Endothelial cell (in vitro differentiated cells): ENCODE data around the gene PSRC1. TPM values are rescaled to one million over a fixed set of nuclear protein-coding genes. Genes with fewer than 3 reads are reported as not detected.

ENCODE experiments used
- DNase-seq: peaks from one replicate; pipeline ENCODE4 v3.0.0; 2021; ENCODE audit warnings: low spot score
- H3K27ac Mint-ChIP-seq: one replicate; pipeline ENCODE4 v1.8.0; 2021; ENCODE audit warnings: mixed read lengths, inconsistent platforms; ENCODE audit not compliant: unreplicated experiment
- H3K27me3 Mint-ChIP-seq: one replicate; pipeline ENCODE4 v1.8.0; 2021; ENCODE audit warnings: mild to moderate bottlenecking, moderate library complexity, mixed read lengths, inconsistent platforms; ENCODE audit not compliant: unreplicated experiment
- H3K36me3 Mint-ChIP-seq: one replicate; pipeline ENCODE4 v1.8.0; 2021; ENCODE audit warnings: mild to moderate bottlenecking, low read depth, mixed read lengths, inconsistent platforms; ENCODE audit not compliant: unreplicated experiment
- H3K4me1 Mint-ChIP-seq: one replicate; pipeline ENCODE4 v1.8.0; 2021; ENCODE audit warnings: mild to moderate bottlenecking, mixed read lengths, inconsistent platforms; ENCODE audit not compliant: unreplicated experiment
- H3K4me3 Mint-ChIP-seq: one replicate; pipeline ENCODE4 v1.8.0; 2021; ENCODE audit warnings: mild to moderate bottlenecking, mixed read lengths, inconsistent platforms; ENCODE audit not compliant: unreplicated experiment
- H3K9me3 Mint-ChIP-seq: one replicate; pipeline ENCODE4 v1.8.0; 2021; ENCODE audit warnings: mixed read lengths, inconsistent platforms; ENCODE audit not compliant: unreplicated experiment
- total RNA-seq: library from RNA; stranded (reverse); fragmentation: NEBNext Ultra II Directional; extraction: Animal tissue kit (Norgen Biotek cat#: 25700); gene quantifications from one replicate; pipeline ENCODE4 v1.2.1, GENCODE V29; 2021; ENCODE audit not compliant: unreplicated experiment
- TF ChIP-seq, protein P1 (sequence below): fragments of 200-600 bp; sonication (generic); IDR thresholded peaks from one replicate; pipeline ENCODE4 v1.5.0; 2021; ENCODE audit warnings: antibody characterized with exemption; ENCODE audit not compliant: unreplicated experiment

Gene PSRC1
- total RNA-seq, 1 donor from 2014 or later, result 9.7 TPM

DNA sequence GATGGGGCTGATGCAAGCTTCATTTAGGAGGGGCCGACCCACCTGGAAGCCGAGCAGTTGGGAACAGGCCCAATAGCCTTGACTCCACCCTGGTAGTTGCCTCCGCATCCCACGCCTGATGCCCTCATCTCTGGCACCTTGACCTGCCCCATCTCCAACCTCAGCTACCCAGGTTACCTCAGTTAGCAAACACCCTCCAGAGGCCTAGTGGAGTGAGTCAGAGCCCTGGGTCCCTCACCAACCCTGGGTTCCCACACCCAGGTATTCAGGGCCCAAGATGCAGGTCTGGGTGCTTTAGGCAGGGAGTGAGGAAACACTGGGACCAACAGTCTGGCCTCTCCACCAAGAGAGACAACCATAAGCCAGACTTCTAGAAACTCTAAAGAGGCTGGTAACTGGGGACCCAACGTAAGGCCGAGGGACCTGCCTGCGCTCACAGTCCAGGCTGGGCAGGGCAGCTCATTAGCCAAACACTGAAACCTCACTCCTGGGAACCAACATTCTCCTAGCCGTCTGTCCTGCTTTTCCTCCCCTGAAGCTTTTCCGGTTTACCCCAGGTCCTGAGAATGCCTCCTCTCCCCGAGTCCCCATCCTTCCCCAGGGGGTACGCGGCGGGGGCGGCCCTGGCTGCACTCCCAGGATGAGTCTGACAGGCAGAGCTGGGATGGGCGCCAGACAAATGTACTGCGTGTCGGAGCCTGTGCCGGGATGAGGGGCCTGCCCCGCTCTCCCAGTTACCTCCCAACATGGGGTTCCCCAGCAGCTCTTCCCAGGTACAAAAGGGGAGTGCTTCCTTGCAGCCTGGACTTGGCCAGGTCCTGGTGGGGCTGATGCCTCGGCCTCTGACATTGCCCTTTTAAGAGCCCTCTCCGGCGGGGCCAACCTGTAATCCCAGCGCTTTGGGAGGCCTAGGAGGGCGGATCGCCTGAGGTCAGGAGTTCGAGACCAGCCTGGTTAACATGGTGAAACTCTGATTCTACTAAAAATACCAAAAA lies 42.5 kb downstream of the PSRC1 start:
- DNase-seq, result no peak
- Mint-ChIP-seq H3K36me3 (peaks cover 33% of the 10 kb centered on the region), H3K4me3 (no peak overlapping the region), H3K4me1 (peaks cover 26% of the 10 kb centered on the region), H3K9me3 (no peaks in the 10 kb centered on the region), H3K27me3 (peaks cover 10% of the 10 kb centered on the region), H3K27ac (no peak overlapping the region)
- TF ChIP-seq, protein P1, sequence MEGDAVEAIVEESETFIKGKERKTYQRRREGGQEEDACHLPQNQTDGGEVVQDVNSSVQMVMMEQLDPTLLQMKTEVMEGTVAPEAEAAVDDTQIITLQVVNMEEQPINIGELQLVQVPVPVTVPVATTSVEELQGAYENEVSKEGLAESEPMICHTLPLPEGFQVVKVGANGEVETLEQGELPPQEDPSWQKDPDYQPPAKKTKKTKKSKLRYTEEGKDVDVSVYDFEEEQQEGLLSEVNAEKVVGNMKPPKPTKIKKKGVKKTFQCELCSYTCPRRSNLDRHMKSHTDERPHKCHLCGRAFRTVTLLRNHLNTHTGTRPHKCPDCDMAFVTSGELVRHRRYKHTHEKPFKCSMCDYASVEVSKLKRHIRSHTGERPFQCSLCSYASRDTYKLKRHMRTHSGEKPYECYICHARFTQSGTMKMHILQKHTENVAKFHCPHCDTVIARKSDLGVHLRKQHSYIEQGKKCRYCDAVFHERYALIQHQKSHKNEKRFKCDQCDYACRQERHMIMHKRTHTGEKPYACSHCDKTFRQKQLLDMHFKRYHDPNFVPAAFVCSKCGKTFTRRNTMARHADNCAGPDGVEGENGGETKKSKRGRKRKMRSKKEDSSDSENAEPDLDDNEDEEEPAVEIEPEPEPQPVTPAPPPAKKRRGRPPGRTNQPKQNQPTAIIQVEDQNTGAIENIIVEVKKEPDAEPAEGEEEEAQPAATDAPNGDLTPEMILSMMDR, result no peak

DNA sequence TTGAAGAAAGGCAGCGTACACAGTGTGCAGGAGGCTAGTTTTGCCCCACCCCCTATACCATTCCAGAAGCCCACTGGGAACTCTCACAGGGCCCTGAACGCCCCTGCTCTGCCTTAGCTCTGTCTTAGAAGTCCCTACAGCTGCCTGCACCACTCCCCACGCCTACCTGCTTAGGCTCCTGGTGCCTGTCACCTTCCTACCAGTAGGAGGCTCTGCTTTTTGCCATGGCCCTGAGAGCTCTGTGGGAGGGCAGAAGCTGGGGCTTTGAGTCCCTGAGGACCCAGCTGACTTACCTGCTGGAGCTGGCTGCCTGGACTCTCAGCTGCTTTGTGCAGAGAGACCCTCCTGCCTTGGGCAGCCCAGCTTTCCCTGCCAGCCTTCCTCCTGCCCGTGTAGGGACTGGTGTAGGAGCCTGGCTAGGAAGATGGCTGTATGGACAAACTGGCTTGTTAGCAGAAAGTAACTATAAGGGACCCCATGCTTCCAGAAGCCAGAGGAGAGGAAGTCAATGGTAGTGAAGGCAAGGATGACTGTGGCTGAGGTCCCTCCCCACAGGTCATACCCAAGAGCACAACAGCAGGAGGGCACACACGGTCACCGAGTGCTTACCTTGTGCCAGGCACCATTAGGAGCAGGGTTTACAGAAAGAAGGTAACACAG lies 43.4 kb downstream of the PSRC1 start:
- DNase-seq, result peak; percentile 46
- TF ChIP-seq, protein P1, result peak; percentile 55
- Mint-ChIP-seq H3K9me3 (no peaks in the 10 kb centered on the region), H3K27me3 (peaks cover 6% of the 10 kb centered on the region), H3K4me3 (no peak overlapping the region), H3K36me3 (peaks cover 38% of the 10 kb centered on the region), H3K27ac (no peak overlapping the region), H3K4me1 (peaks cover 24% of the 10 kb centered on the region)

DNA sequence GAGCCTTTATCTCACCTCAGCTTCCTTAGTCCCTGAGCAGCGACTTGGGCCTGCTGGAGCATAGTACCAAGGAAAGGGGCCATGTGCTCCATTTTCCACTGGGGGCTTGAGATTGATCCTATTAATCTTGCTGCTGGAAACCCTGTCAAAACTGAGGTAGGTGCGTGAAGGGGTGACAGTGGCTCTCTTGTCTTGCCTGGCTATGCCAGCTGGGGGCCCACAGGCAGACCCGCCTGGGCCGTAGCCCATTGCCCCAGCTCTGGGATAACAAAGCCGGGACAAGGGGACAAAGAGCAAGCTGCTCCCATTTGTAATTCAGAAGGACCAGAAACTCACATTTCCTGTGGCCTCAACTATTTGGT lies 43.9 kb downstream of the PSRC1 start:
- H3K36me3 Mint-ChIP-seq, result peaks cover 38% of the 10 kb centered on the region
- TF ChIP-seq, protein P1, result no peak
- no peaks in the 10 kb centered on the region for H3K9me3 Mint-ChIP-seq
- DNase-seq, result no peak
- H3K27ac Mint-ChIP-seq, result no peak overlapping the region
- peak overlapping the region; percentile 29 for H3K4me3 Mint-ChIP-seq
- H3K27me3 Mint-ChIP-seq, result peaks cover 6% of the 10 kb centered on the region
- peaks cover 24% of the 10 kb centered on the region for H3K4me1 Mint-ChIP-seq

DNA sequence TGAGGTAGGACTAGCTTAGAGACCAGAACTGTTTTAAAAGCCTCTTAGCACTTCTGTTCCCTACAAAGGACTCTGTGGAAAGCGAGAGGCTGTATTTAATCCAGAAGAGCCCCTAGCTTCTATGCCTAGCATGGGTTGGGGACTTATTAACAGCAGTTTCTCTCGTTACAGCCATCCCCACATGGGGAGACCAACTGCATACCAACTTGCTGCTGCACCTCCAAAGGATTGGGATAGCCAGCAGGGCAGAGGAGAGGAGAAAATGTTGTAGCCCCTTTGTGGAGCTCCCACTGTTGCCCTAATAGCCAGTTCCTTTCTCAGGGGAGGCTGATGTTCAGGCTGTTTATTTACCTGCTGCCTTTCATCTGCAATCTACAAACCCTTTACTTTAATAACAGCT lies 44.6 kb downstream of the PSRC1 start:
- H3K9me3 Mint-ChIP-seq, result no peaks in the 10 kb centered on the region
- DNase-seq, result no peak
- peaks cover 38% of the 10 kb centered on the region for H3K36me3 Mint-ChIP-seq
- peaks cover 24% of the 10 kb centered on the region for H3K4me1 Mint-ChIP-seq
- H3K27ac Mint-ChIP-seq, result no peak overlapping the region
- H3K27me3 Mint-ChIP-seq, result peaks cover 6% of the 10 kb centered on the region
- TF ChIP-seq, protein P1, result no peak
- no peak overlapping the region for H3K4me3 Mint-ChIP-seq

DNA sequence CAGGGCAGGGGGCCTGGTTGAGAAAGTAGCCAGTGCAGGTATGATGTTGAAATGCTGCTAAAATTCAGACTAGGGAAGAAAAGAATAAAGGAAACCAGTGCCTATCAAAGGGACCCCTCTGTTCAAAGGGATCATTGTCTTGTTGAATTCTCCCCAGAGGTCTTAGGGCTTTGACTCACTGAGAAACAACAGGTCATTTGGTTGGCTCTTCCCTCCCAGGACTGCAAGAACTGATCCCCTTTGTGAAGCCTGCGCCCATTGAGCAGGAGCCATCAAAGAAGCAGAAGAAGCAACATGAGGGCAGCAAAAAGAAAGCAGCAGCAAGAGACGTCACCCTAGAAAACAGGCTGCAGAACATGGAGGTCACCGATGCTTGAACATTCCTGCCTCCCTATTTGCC lies 45.4 kb downstream of the PSRC1 start:
- no peak overlapping the region for H3K4me3 Mint-ChIP-seq
- no peaks in the 10 kb centered on the region for H3K9me3 Mint-ChIP-seq
- DNase-seq, result no peak
- H3K36me3 Mint-ChIP-seq, result peaks cover 35% of the 10 kb centered on the region
- no peak overlapping the region for H3K27ac Mint-ChIP-seq
- TF ChIP-seq, protein P1, result no peak
- H3K27me3 Mint-ChIP-seq, result peaks cover 4% of the 10 kb centered on the region
- H3K4me1 Mint-ChIP-seq, result peaks cover 18% of the 10 kb centered on the region
